Neural cell (in vitro differentiated cells): ENCODE measurements around the gene ATXN7L3. TPM values are rescaled to one million over a fixed set of nuclear protein-coding genes. Genes with fewer than 3 reads are reported as not detected.

Experiments
- H2AFZ ChIP-seq: fragments of 200-600, 300-800 bp; sonication (generic), shearing (Covaris generic); 2 replicates; pipeline ENCODE4 v1.6.0; 2014; ENCODE audit warnings: low read depth, mild to moderate bottlenecking, antibody characterized with exemption, low read length, moderate library complexity
- H3F3A ChIP-seq: fragments of 200-600 bp; shearing (Covaris generic); 2 replicates; pipeline ENCODE4 v1.6.1; 2016; ENCODE audit warnings: mild to moderate bottlenecking, moderate library complexity, mixed read lengths, antibody characterized with exemption, low read length; ENCODE audit not compliant: insufficient read depth, poor library complexity, severe bottlenecking
- H3K27ac ChIP-seq: fragments of 200-600, 300-800 bp; sonication (generic), shearing (Covaris generic); 2 replicates; pipeline ENCODE4 v1.5.1; 2014; ENCODE audit warnings: mild to moderate bottlenecking, low read length, moderate library complexity
- H3K27me3 ChIP-seq: fragments of 300-800, 200-600 bp; sonication (generic), shearing (Covaris generic); 2 replicates; pipeline ENCODE4 v1.6.0; 2014; ENCODE audit warnings: mild to moderate bottlenecking, low read depth, low read length, moderate library complexity; ENCODE audit not compliant: insufficient read depth
- H3K36me3 ChIP-seq: fragments of 300-800, 200-600 bp; sonication (generic), shearing (Covaris generic); 2 replicates; pipeline ENCODE4 v1.5.1; 2014; ENCODE audit warnings: mild to moderate bottlenecking, antibody characterized with exemption, low read length, moderate library complexity; ENCODE audit not compliant: insufficient read depth
- H3K4me2 ChIP-seq: fragments of 300-800, 200-600 bp; sonication (generic), shearing (Covaris generic); 2 replicates; pipeline ENCODE4 v1.6.0; 2014; ENCODE audit warnings: mild to moderate bottlenecking, low read length
- H3K4me3 ChIP-seq: fragments of 300-800, 200-600 bp; sonication (generic), shearing (Covaris generic); 2 replicates; pipeline ENCODE4 v1.5.1; 2014; ENCODE audit warnings: mild to moderate bottlenecking, low read length, moderate library complexity
- H3K79me2 ChIP-seq: fragments of 200-600 bp; shearing (Covaris generic); replicated peaks from 2 replicates; pipeline ENCODE4 v1.6.0; 2014; ENCODE audit warnings: mild to moderate bottlenecking, low read length, moderate library complexity; ENCODE audit not compliant: insufficient read depth
- H3K9ac ChIP-seq: fragments of 300-800, 200-600 bp; sonication (generic), shearing (Covaris generic); 2 replicates; pipeline ENCODE4 v1.6.1; 2016; ENCODE audit warnings: mild to moderate bottlenecking, low read length, mixed read lengths
- H3K9me2 ChIP-seq: fragments of 200-600 bp; shearing (Covaris generic); 2 replicates; pipeline ENCODE4 v1.6.1; 2016; ENCODE audit warnings: mild to moderate bottlenecking, low read length, mixed read lengths; ENCODE audit not compliant: insufficient read depth
- H3K9me3 ChIP-seq: fragments of 200-600, 300-800 bp; sonication (generic), shearing (Covaris generic); 2 replicates; pipeline ENCODE4 v1.6.1; 2016; ENCODE audit warnings: mild to moderate bottlenecking, mixed run types, low read length, moderate library complexity, mixed read lengths
- H4K20me1 ChIP-seq: fragments of 200-600 bp; shearing (Covaris generic); 2 replicates; pipeline ENCODE4 v1.6.1; 2016; ENCODE audit warnings: mild to moderate bottlenecking, mixed run types; ENCODE audit not compliant: insufficient read depth
- EP300 ChIP-seq: fragments of 450-650 bp; conservative IDR thresholded peaks from 2 replicates; pipeline ENCODE4 v1.6.1; 2014; ENCODE audit warnings: antibody characterized with exemption, mild to moderate bottlenecking, moderate library complexity; ENCODE audit not compliant: poor library complexity, severe bottlenecking
- EZH2 ChIP-seq: fragments of 200-600, 300-800 bp; shearing (Covaris generic), sonication (generic); IDR thresholded peaks from 2 replicates; pipeline ENCODE4 v1.6.1; 2014; ENCODE audit warnings: antibody characterized with exemption, low read length, borderline replicate concordance, mild to moderate bottlenecking; ENCODE audit not compliant: insufficient read depth, poor library complexity, severe bottlenecking
- MXI1 ChIP-seq: fragments of 450-650 bp; conservative IDR thresholded peaks from 2 replicates; pipeline ENCODE4 v1.6.1; 2014; ENCODE audit warnings: antibody characterized with exemption, mild to moderate bottlenecking; ENCODE audit not compliant: poor library complexity, severe bottlenecking
- POLR2AphosphoS5 ChIP-seq: IDR thresholded peaks from 2 replicates; pipeline ENCODE4 v1.6.1; 2012
- RAD21 ChIP-seq: fragments of 450-650 bp; conservative IDR thresholded peaks from 2 replicates; pipeline ENCODE4 v1.6.1; 2014; ENCODE audit warnings: antibody characterized with exemption, mild to moderate bottlenecking, moderate library complexity
- SMC3 ChIP-seq: fragments of 450-650 bp; conservative IDR thresholded peaks from 2 replicates; pipeline ENCODE4 v1.6.1; 2014; ENCODE audit warnings: antibody characterized with exemption, mild to moderate bottlenecking, moderate library complexity; ENCODE audit not compliant: poor library complexity
- TAF1 ChIP-seq: IDR thresholded peaks from 2 replicates; pipeline ENCODE4 v1.6.1; 2012; ENCODE audit warnings: low read depth
- polyA minus RNA-seq: library from RNA; depleted of rRNA, polyadenylated mRNA; stranded (reverse); fragments of >200 nt; gene quantifications from 2 replicates; pipeline ENCODE4 v1.2.3, GENCODE V29; 2014
- polyA plus RNA-seq: library from polyadenylated mRNA; depleted of rRNA; stranded (reverse); fragments of >200 nt; gene quantifications from 2 replicates; pipeline ENCODE4 v1.2.3, GENCODE V29; 2014
- TF ChIP-seq, protein P1 (sequence below): IDR thresholded peaks from 2 replicates; pipeline ENCODE4 v1.6.1; 2012; ENCODE audit warnings: borderline replicate concordance
- TF ChIP-seq, protein P2 (sequence below): fragments of 450-650 bp; IDR thresholded peaks from 2 replicates; pipeline ENCODE4 v1.5.1; 2014; ENCODE audit warnings: antibody characterized with exemption, mild to moderate bottlenecking, moderate library complexity; ENCODE audit not compliant: poor library complexity, severe bottlenecking

Gene ATXN7L3
- polyA plus RNA-seq (93.5 and 97.2 TPM in 2 replicates), polyA minus RNA-seq (108 and 109 TPM in 2 replicates)

GRCh38 chr17:44199553-44200477, at the start of gene ATXN7L3:
TSS of gene ATXN7L3 (minus strand) at chr17:44199884. CDS start at chr17:44198070, 1,814 bp downstream.
- peak within 1 kb of the TSS; percentile 94 for H3K9ac ChIP-seq
- H3K4me3 ChIP-seq: peak within 1 kb of the TSS; percentile 91
- peaks cover 24% of the 10 kb centered on the region for H3K79me2 ChIP-seq
- H4K20me1 ChIP-seq: no peaks in the 10 kb centered on the region
- peak within 1 kb of the TSS; percentile 70 for H2AFZ ChIP-seq
- H3K27me3 ChIP-seq: no peaks in the 10 kb centered on the region
- peaks cover 5% of the 10 kb centered on the region for H3K36me3 ChIP-seq
- H3K4me2 ChIP-seq: peak within 1 kb of the TSS; percentile 92
- no peaks in the 10 kb centered on the region for H3K9me2 ChIP-seq
- H3K9me3 ChIP-seq: no peaks in the 10 kb centered on the region
- TF ChIP-seq RAD21 (no peak), TAF1 (peak; percentile 57), EP300 (no peak), EZH2 (no peak), SMC3 (no peak), MXI1 (no peak), POLR2AphosphoS5 (peak; percentile 46)
- TF ChIP-seq, protein P1, sequence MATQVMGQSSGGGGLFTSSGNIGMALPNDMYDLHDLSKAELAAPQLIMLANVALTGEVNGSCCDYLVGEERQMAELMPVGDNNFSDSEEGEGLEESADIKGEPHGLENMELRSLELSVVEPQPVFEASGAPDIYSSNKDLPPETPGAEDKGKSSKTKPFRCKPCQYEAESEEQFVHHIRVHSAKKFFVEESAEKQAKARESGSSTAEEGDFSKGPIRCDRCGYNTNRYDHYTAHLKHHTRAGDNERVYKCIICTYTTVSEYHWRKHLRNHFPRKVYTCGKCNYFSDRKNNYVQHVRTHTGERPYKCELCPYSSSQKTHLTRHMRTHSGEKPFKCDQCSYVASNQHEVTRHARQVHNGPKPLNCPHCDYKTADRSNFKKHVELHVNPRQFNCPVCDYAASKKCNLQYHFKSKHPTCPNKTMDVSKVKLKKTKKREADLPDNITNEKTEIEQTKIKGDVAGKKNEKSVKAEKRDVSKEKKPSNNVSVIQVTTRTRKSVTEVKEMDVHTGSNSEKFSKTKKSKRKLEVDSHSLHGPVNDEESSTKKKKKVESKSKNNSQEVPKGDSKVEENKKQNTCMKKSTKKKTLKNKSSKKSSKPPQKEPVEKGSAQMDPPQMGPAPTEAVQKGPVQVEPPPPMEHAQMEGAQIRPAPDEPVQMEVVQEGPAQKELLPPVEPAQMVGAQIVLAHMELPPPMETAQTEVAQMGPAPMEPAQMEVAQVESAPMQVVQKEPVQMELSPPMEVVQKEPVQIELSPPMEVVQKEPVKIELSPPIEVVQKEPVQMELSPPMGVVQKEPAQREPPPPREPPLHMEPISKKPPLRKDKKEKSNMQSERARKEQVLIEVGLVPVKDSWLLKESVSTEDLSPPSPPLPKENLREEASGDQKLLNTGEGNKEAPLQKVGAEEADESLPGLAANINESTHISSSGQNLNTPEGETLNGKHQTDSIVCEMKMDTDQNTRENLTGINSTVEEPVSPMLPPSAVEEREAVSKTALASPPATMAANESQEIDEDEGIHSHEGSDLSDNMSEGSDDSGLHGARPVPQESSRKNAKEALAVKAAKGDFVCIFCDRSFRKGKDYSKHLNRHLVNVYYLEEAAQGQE: no peak
- TF ChIP-seq, protein P2, sequence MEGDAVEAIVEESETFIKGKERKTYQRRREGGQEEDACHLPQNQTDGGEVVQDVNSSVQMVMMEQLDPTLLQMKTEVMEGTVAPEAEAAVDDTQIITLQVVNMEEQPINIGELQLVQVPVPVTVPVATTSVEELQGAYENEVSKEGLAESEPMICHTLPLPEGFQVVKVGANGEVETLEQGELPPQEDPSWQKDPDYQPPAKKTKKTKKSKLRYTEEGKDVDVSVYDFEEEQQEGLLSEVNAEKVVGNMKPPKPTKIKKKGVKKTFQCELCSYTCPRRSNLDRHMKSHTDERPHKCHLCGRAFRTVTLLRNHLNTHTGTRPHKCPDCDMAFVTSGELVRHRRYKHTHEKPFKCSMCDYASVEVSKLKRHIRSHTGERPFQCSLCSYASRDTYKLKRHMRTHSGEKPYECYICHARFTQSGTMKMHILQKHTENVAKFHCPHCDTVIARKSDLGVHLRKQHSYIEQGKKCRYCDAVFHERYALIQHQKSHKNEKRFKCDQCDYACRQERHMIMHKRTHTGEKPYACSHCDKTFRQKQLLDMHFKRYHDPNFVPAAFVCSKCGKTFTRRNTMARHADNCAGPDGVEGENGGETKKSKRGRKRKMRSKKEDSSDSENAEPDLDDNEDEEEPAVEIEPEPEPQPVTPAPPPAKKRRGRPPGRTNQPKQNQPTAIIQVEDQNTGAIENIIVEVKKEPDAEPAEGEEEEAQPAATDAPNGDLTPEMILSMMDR: no peak
- no peaks in the 10 kb centered on the region for H3F3A ChIP-seq
- H3K27ac ChIP-seq: peak within 1 kb of the TSS; percentile 92

- Histone ChIP-seq H3K9ac (no peak overlapping the region), H3K36me3 (no peaks in the 10 kb centered on the region), H4K20me1 (no peaks in the 10 kb centered on the region), H3F3A (no peaks in the 10 kb centered on the region), H3K27ac (no peak overlapping the region), H3K9me2 (no peaks in the 10 kb centered on the region), H3K4me3 (no peak overlapping the region), H2AFZ (no peak overlapping the region), H3K4me2 (no peak overlapping the region), H3K79me2 (no peaks in the 10 kb centered on the region), H3K27me3 (no peaks in the 10 kb centered on the region), H3K9me3 (no peaks in the 10 kb centered on the region)
- TF ChIP-seq RAD21 (no peak), TAF1 (no peak), POLR2AphosphoS5 (no peak)
- TF ChIP-seq, protein P1: no peak
Observed at GRCh38 chr17:44247876-44248736, 48.4 kb upstream of the ATXN7L3 start.
